Trophoblast cell (in vitro differentiated cells and primary cell): ENCODE results near the gene PLA2G4E.

Experiments
- DNase-seq, 2 donors: peaks; one replicate each; pipeline ENCODE4 v3.0.0-alpha.2; 2016
- H2AFZ ChIP-seq: 2 replicates; pipeline ENCODE4 v1.6.1; 2013; ENCODE audit warnings: low read length, moderate library complexity, mild to moderate bottlenecking; ENCODE audit not compliant: insufficient read depth, poor library complexity
- H2AK5ac ChIP-seq: 2 replicates; pipeline ENCODE4 v1.6.1; 2013; ENCODE audit warnings: mild to moderate bottlenecking, low read length
- H2BK120ac ChIP-seq: 2 replicates; pipeline ENCODE4 v1.6.1; 2013; ENCODE audit warnings: low read length, mild to moderate bottlenecking, moderate library complexity; ENCODE audit not compliant: insufficient read depth, poor library complexity
- H2BK12ac ChIP-seq: 2 replicates; pipeline ENCODE4 v1.6.1; 2013; ENCODE audit warnings: mild to moderate bottlenecking, low read length, moderate library complexity
- H2BK5ac ChIP-seq: 2 replicates; pipeline ENCODE4 v1.6.1; 2013; ENCODE audit warnings: low read length, low read depth, moderate library complexity, mild to moderate bottlenecking; ENCODE audit not compliant: poor library complexity
- H3K14ac ChIP-seq: 2 replicates; pipeline ENCODE4 v1.6.1; 2013; ENCODE audit warnings: mild to moderate bottlenecking, low read length
- H3K18ac ChIP-seq: 2 replicates; pipeline ENCODE4 v1.6.1; 2013; ENCODE audit warnings: mild to moderate bottlenecking, low read length
- H3K23ac ChIP-seq: 2 replicates; pipeline ENCODE4 v1.6.1; 2013; ENCODE audit warnings: low read length
- H3K27ac ChIP-seq: 2 replicates; pipeline ENCODE4 v1.5.1; 2013; ENCODE audit warnings: low read depth, mild to moderate bottlenecking, inconsistent platforms, low read length, moderate library complexity
- H3K27me3 ChIP-seq: 2 replicates; pipeline ENCODE4 v1.6.1; 2013; ENCODE audit warnings: inconsistent platforms, mild to moderate bottlenecking, low read length, moderate library complexity; ENCODE audit not compliant: insufficient read depth
- H3K36me3 ChIP-seq, 2 experiments: 1 replicate in 1 of 2; 2 replicates in 1 of 2; pipeline ENCODE4 v1.6.1; 2013; ENCODE audit warnings: low read length in 2 of 2, mild to moderate bottlenecking in 2 of 2, moderate library complexity in 1 of 2; ENCODE audit not compliant: insufficient read depth in 2 of 2, control insufficient read depth in 1 of 2
- H3K4ac ChIP-seq: 2 replicates; pipeline ENCODE4 v1.6.1; 2013; ENCODE audit warnings: low read depth, mild to moderate bottlenecking, low read length, moderate library complexity
- H3K4me1 ChIP-seq, 2 experiments: 1 replicate in 1 of 2; 2 replicates in 1 of 2; pipeline ENCODE4 v1.6.1; 2013; ENCODE audit warnings: low read length in 2 of 2, mild to moderate bottlenecking in 2 of 2, moderate library complexity in 1 of 2; ENCODE audit not compliant: insufficient read depth in 2 of 2, control insufficient read depth in 1 of 2
- H3K4me2 ChIP-seq: 2 replicates; pipeline ENCODE4 v1.6.1; 2013; ENCODE audit warnings: inconsistent platforms, mild to moderate bottlenecking, low read length, moderate library complexity
- H3K4me3 ChIP-seq: 2 replicates; pipeline ENCODE4 v1.5.1; 2013; ENCODE audit warnings: mild to moderate bottlenecking, low read depth, low read length, inconsistent platforms
- H3K79me1 ChIP-seq: one replicate; pipeline ENCODE4 v1.6.1; 2013; ENCODE audit warnings: low read length
- H3K79me2 ChIP-seq: 2 replicates; pipeline ENCODE4 v1.6.1; 2013; ENCODE audit warnings: low read length, mild to moderate bottlenecking; ENCODE audit not compliant: control insufficient read depth, insufficient read depth, poor library complexity
- H3K9ac ChIP-seq: 2 replicates; pipeline ENCODE4 v1.6.1; 2013; ENCODE audit warnings: mild to moderate bottlenecking, low read length
- H3K9me3 ChIP-seq: 2 replicates; pipeline ENCODE4 v1.6.1; 2013; ENCODE audit warnings: low read depth, mild to moderate bottlenecking, control low read depth, inconsistent platforms, low read length; ENCODE audit not compliant: insufficient read depth
- H4K12ac ChIP-seq: 2 replicates; pipeline ENCODE4 v1.6.1; 2013; ENCODE audit warnings: low read depth, mild to moderate bottlenecking, low read length, moderate library complexity
- H4K8ac ChIP-seq: 2 replicates; pipeline ENCODE4 v1.6.1; 2013; ENCODE audit warnings: low read depth, mild to moderate bottlenecking, low read length, moderate library complexity
- H4K91ac ChIP-seq: one replicate; pipeline ENCODE4 v1.6.1; 2013; ENCODE audit warnings: low read depth, mild to moderate bottlenecking, low read length, moderate library complexity
- WGBS: extraction: QIAGEN DNeasy Blood & Tissue Kit; methylation state at CpG from one replicate; pipeline ENCODE4 v1.1.7; 2013; ENCODE audit warnings: missing lambda C conversion rate; ENCODE audit not compliant: insufficient read length, insufficient coverage; ENCODE audit errors: extremely low coverage; 5-methylcytosine and 5-hydroxymethylcytosine counted together

PLA2G4E gene

GRCh38 chr15:41932511-41933289 lies 88.1 kb downstream of the PLA2G4E start:
- Histone ChIP-seq H2BK5ac (no peak overlapping the region), H3K18ac (no peak overlapping the region), H3K14ac (no peak overlapping the region), H3K4ac (no peak overlapping the region), H3K9ac (no peak overlapping the region), H3K4me1 (peaks cover 5 to 12% of the 10 kb centered on the region in 2 experiments), H4K12ac (no peak overlapping the region), H3K36me3 (peaks cover 2 to 8% of the 10 kb centered on the region in 2 experiments), H4K8ac (no peak overlapping the region), H2AK5ac (no peak overlapping the region), H3K79me1 (no peaks in the 10 kb centered on the region), H2AFZ (no peak overlapping the region), H2BK12ac (no peak overlapping the region), H3K79me2 (peaks cover 2% of the 10 kb centered on the region), H3K4me3 (no peak overlapping the region), H4K91ac (no peak overlapping the region), H3K27me3 (no peaks in the 10 kb centered on the region), H3K9me3 (no peaks in the 10 kb centered on the region), H3K4me2 (no peak overlapping the region), H3K23ac (no peak overlapping the region), H3K27ac (no peak overlapping the region), H2BK120ac (no peak overlapping the region)
- DNase-seq = no peak
- WGBS = no CpG with 5 or more reads among the region's 16 CpGs

DNA sequence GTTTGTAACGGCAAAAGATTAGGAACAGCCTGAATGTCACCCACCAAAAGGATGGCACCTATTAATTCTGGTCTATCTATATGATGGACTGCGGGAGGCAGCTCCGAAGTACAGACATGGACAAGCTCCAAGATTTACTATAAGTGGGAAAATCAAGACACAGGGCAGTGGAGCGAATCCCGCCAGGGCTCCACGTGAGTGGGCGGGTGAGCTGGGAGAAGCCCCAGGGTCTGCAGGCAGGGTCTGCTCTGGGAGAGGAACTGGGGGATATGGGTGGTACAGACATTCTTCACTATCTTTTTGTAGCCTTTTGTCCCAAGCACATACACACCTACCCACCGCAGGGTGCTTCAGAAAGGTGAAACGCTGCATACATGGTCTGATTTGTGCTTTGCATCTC lies 88.7 kb downstream of the PLA2G4E start:
- Histone ChIP-seq H2AK5ac (no peak overlapping the region), H3K23ac (no peak overlapping the region), H3K9ac (no peak overlapping the region), H3K27me3 (no peaks in the 10 kb centered on the region), H4K91ac (no peak overlapping the region), H2AFZ (no peak overlapping the region), H3K14ac (no peak overlapping the region), H3K79me1 (no peaks in the 10 kb centered on the region), H2BK5ac (no peak overlapping the region), H3K18ac (peak overlapping the region; percentile 11), H3K4me2 (no peak overlapping the region), H3K36me3 (peaks cover 2 to 8% of the 10 kb centered on the region in 2 experiments), H3K9me3 (no peaks in the 10 kb centered on the region), H4K8ac (no peak overlapping the region), H3K27ac (no peak overlapping the region), H3K4me1 (peaks cover 5 to 12% of the 10 kb centered on the region in 2 experiments), H2BK12ac (no peak overlapping the region), H2BK120ac (no peak overlapping the region), H3K4ac (no peak overlapping the region), H3K79me2 (peaks cover 2% of the 10 kb centered on the region), H3K4me3 (no peak overlapping the region), H4K12ac (no peak overlapping the region)
- DNase-seq = no peak
- no CpG with 5 or more reads among the region's 9 CpGs for WGBS
